GM23338 (cell line): ENCODE measurements around the gene NFAT5. TPM values are rescaled to one million over a fixed set of nuclear protein-coding genes. Genes with fewer than 3 reads are reported as not detected.

Experiments used
- ATAC-seq: fragments of 200-7000 bp; cut with Tn5 transposase; 3 replicates; pipeline ENCODE4 v1.9.1; 2020
- DNase-seq: peaks from one replicate; pipeline ENCODE4 v3.0.0-alpha.2; 2015; ENCODE audit warnings: low spot score
- H2AFZ ChIP-seq: fragments of 200-600 bp; sonication (generic); 2 replicates; pipeline ENCODE4 v1.8.0; 2016; ENCODE audit warnings: antibody characterized with exemption, mild to moderate bottlenecking, moderate library complexity
- H3F3A ChIP-seq: fragments of 200-600 bp; sonication (generic); replicated peaks from 2 replicates; pipeline ENCODE4 v1.8.0; 2017; ENCODE audit warnings: antibody characterized with exemption, mixed run types, low read depth
- H3K27ac ChIP-seq: fragments of 200-600 bp; sonication (generic); 2 replicates; pipeline ENCODE4 v1.6.1; 2016; ENCODE audit warnings: low read depth
- H3K27me3 ChIP-seq: fragments of 200-600 bp; sonication (generic); 2 replicates; pipeline ENCODE4 v1.8.0; 2016; ENCODE audit warnings: mild to moderate bottlenecking, mixed run types, moderate library complexity; ENCODE audit not compliant: insufficient read depth
- H3K36me3 ChIP-seq: fragments of 200-600 bp; sonication (generic); 2 replicates; pipeline ENCODE4 v1.8.0; 2016; ENCODE audit warnings: mild to moderate bottlenecking; ENCODE audit not compliant: insufficient read depth
- H3K4me1 ChIP-seq: fragments of 200-600 bp; sonication (generic); 2 replicates; pipeline ENCODE4 v1.8.0; 2016; ENCODE audit warnings: mild to moderate bottlenecking, moderate library complexity; ENCODE audit not compliant: insufficient read depth
- H3K4me2 ChIP-seq: fragments of 200-600 bp; sonication (generic); 2 replicates; pipeline ENCODE4 v1.7.1; 2017; ENCODE audit warnings: mixed run types
- H3K4me3 ChIP-seq: fragments of 200-600 bp; sonication (generic); 2 replicates; pipeline ENCODE4 v1.6.1; 2016; ENCODE audit warnings: mixed run types
- H3K79me2 ChIP-seq: fragments of 200-600 bp; sonication (generic); replicated peaks from 2 replicates; pipeline ENCODE4 v1.8.0; 2017; ENCODE audit warnings: mild to moderate bottlenecking; ENCODE audit not compliant: insufficient read depth
- H3K9me2 ChIP-seq: fragments of 200-600 bp; sonication (generic); 2 replicates; pipeline ENCODE4 v1.8.0; 2017; ENCODE audit not compliant: insufficient read depth
- H4K20me1 ChIP-seq: fragments of 200-600 bp; sonication (generic); replicated peaks from 2 replicates; pipeline ENCODE4 v1.8.0; 2017; ENCODE audit warnings: mild to moderate bottlenecking; ENCODE audit not compliant: insufficient read depth
- H3K27ac Mint-ChIP-seq: 2 replicates; pipeline ENCODE4 v1.8.0; 2020; ENCODE audit warnings: inconsistent platforms, mild to moderate bottlenecking, moderate library complexity, mixed read lengths
- H3K27me3 Mint-ChIP-seq: 3 replicates; pipeline ENCODE4 v1.8.0; 2022; ENCODE audit warnings: low read depth, mild to moderate bottlenecking, moderate library complexity, mixed read lengths, inconsistent platforms; ENCODE audit not compliant: insufficient read depth, poor library complexity
- H3K36me3 Mint-ChIP-seq: 3 replicates; pipeline ENCODE4 v1.8.0; 2021; ENCODE audit warnings: low read depth, mild to moderate bottlenecking, inconsistent platforms, moderate library complexity, mixed read lengths
- H3K4me1 Mint-ChIP-seq: 3 replicates; pipeline ENCODE4 v1.8.0; 2020; ENCODE audit warnings: mild to moderate bottlenecking, inconsistent platforms, mixed read lengths
- H3K4me3 Mint-ChIP-seq: 3 replicates; pipeline ENCODE4 v1.8.0; 2021; ENCODE audit warnings: moderate library complexity, mild to moderate bottlenecking, inconsistent platforms, mixed read lengths
- H3K9me3 Mint-ChIP-seq: 3 replicates; pipeline ENCODE4 v1.8.0; 2020; ENCODE audit warnings: moderate library complexity, mild to moderate bottlenecking, inconsistent platforms, mixed read lengths
- CREB1 ChIP-seq: fragments of 250-450 bp; sonication (Bioruptor Pico); IDR thresholded peaks from 2 replicates; pipeline ENCODE4 v1.5.0; 2020; ENCODE audit warnings: low read depth, mild to moderate bottlenecking, moderate library complexity
- CTCF ChIP-seq, 2 experiments: fragments of 200-600 bp in 1 of 2; sonication (generic) in 1 of 2; conservative IDR thresholded peaks; 2 replicates each; pipeline versions ENCODE4 v1.5.1 to v1.6.1; 2016 to 2017; ENCODE audit warnings: antibody characterized with exemption in 2 of 2, low read depth in 2 of 2, mild to moderate bottlenecking in 2 of 2, moderate library complexity in 1 of 2
- ETS1 ChIP-seq: IDR thresholded peaks from 2 replicates; pipeline ENCODE4 v1.6.1; 2016; ENCODE audit warnings: antibody characterized with exemption
- EZH2 ChIP-seq: fragments of 200-600 bp; sonication (generic); IDR thresholded peaks from one replicate; pipeline ENCODE4 v1.8.0; 2017; ENCODE audit warnings: antibody characterized with exemption, mild to moderate bottlenecking, low read depth; ENCODE audit not compliant: unreplicated experiment
- EZH2phosphoT487 ChIP-seq: fragments of 200-600 bp; sonication (generic); IDR thresholded peaks from one replicate; pipeline ENCODE4 v1.8.1; 2018; ENCODE audit warnings: antibody characterized with exemption; ENCODE audit not compliant: unreplicated experiment
- JUNB ChIP-seq: IDR thresholded peaks from one replicate; pipeline ENCODE4 v1.6.1; 2016; ENCODE audit warnings: antibody characterized with exemption; ENCODE audit not compliant: unreplicated experiment
- NANOG ChIP-seq: IDR thresholded peaks from 2 replicates; pipeline ENCODE4 v1.6.1; 2016; ENCODE audit warnings: antibody characterized with exemption, borderline replicate concordance
- POLR2AphosphoS5 ChIP-seq: IDR thresholded peaks from 2 replicates; pipeline ENCODE4 v1.6.1; 2016; ENCODE audit warnings: antibody characterized with exemption, low read depth
- REST ChIP-seq: IDR thresholded peaks from one replicate; pipeline ENCODE4 v1.6.1; 2018; ENCODE audit warnings: antibody characterized with exemption; ENCODE audit not compliant: unreplicated experiment
- STAT1 ChIP-seq: IDR thresholded peaks from one replicate; pipeline ENCODE4 v1.6.1; 2016; ENCODE audit warnings: antibody characterized with exemption; ENCODE audit not compliant: unreplicated experiment
- ZNF114 ChIP-seq: fragments of 250-450 bp; sonication (Bioruptor Pico); IDR thresholded peaks from 2 replicates; pipeline ENCODE4 v1.5.0; 2020; ENCODE audit warnings: mild to moderate bottlenecking, moderate library complexity
- ZNF331 ChIP-seq: fragments of 250-450 bp; sonication (Bioruptor Pico); IDR thresholded peaks from 2 replicates; pipeline ENCODE4 v1.5.0; 2020; ENCODE audit warnings: low read depth, mild to moderate bottlenecking, moderate library complexity
- ZNF462 ChIP-seq: fragments of 250-450 bp; sonication (Bioruptor Pico); IDR thresholded peaks from 2 replicates; pipeline ENCODE4 v1.5.0; 2020; ENCODE audit warnings: mild to moderate bottlenecking, moderate library complexity
- polyA plus RNA-seq: library from polyadenylated mRNA; unstranded; fragments of >200 nt; fragmentation: Nextera tagmentation; extraction: Ambion mirVana; gene quantifications from 2 replicates; pipeline ENCODE4 v1.2.1, GENCODE V29; 2016
- total RNA-seq: library from RNA; depleted of rRNA; stranded (reverse); fragments of >200 nt; shearing (Covaris generic); gene quantifications from 2 replicates; pipeline ENCODE4 v1.2.3, GENCODE V29; 2014

Gene NFAT5
- total and polyA plus RNA-seq, 2 experiments from 2014 or later, result 10.6 to 27.0 TPM

- ATAC-seq, result no peak
- Histone ChIP-seq H3K4me1 (peaks cover 8% of the 10 kb centered on the region; the same call in 1 of the 2 replicates), H3K36me3 (peaks cover 4% of the 10 kb centered on the region; the same call in 1 of the 2 replicates), H3K9me2 (no peaks in the 10 kb centered on the region), H3K27ac (no peak overlapping the region), H3K4me2 (no peak overlapping the region), H3K27me3 (no peaks in the 10 kb centered on the region), H3K79me2 (peaks cover 50% of the 10 kb centered on the region), H3F3A (no peaks in the 10 kb centered on the region), H2AFZ (no peak overlapping the region), H3K4me3 (no peak overlapping the region), H4K20me1 (peaks cover 8% of the 10 kb centered on the region)
- DNase-seq, result no peak
- no peaks in the 10 kb centered on the region for H3K36me3 Mint-ChIP-seq
- peaks cover 24% of the 10 kb centered on the region for H3K4me1 Mint-ChIP-seq
- no peak overlapping the region for H3K27ac Mint-ChIP-seq
- H3K4me3 Mint-ChIP-seq, result no peak overlapping the region
- TF ChIP-seq ZNF114 (CRISPR knock-in tag) (no peak), ZNF331 (no peak), NANOG (no peak), REST (no peak), CREB1 (no peak), ETS1 (no peak), EZH2phosphoT487 (no peak), JUNB (no peak), STAT1 (no peak), CTCF (conservative IDR thresholded peaks at IDR 0.05; ENCODE audit: low read depth in 2 of 2) (no peak), POLR2AphosphoS5 (no peak), EZH2 (no peak), ZNF462 (CRISPR knock-in tag) (no peak)
- no peaks in the 10 kb centered on the region for H3K9me3 Mint-ChIP-seq
- peaks cover 5% of the 10 kb centered on the region for H3K27me3 Mint-ChIP-seq
These were observed 49.8 kb downstream of the NFAT5 start for GRCh38 chr16:69615528-69615927.
